Measurements from ENCODE around the gene LPCAT4.
"Not testable (repeated sequence)": the region's sequence is repeated elsewhere in the genome, so short reads cannot be mapped to it uniquely, and the experiment has no call there.

LPCAT4 gene

GRCh38 chr15:34348735-34349300 lies 18.2 kb downstream of the LPCAT4 start:
- no peak overlapping the region for H3K27ac ChIP-seq (ENCODE audit: low read depth, low read length)
- no peak overlapping the region for H3K14ac ChIP-seq (ENCODE audit: low read length)
- H2BK120ac ChIP-seq (ENCODE audit: insufficient read depth, low read length, poor library complexity), result no peak overlapping the region
- H4K12ac ChIP-seq (ENCODE audit: low read depth, low read length), result no peak overlapping the region
- H3K79me2 ChIP-seq (ENCODE audit: control insufficient read depth, insufficient read depth, low read length, poor library complexity), result no peaks in the 10 kb centered on the region
- no peak overlapping the region for H2BK5ac ChIP-seq (ENCODE audit: low read depth, low read length, poor library complexity)
- H3K4me1 ChIP-seq (ENCODE audit: control insufficient read depth in 1 of 2, insufficient read depth in 2 of 2, low read length in 2 of 2), result no peaks in the 10 kb centered on the region
- H3K79me1 ChIP-seq (ENCODE audit: low read length), result no peaks in the 10 kb centered on the region
- H4K91ac ChIP-seq (ENCODE audit: low read depth, low read length), result no peak overlapping the region
- H3K9ac ChIP-seq (ENCODE audit: low read length), result no peak overlapping the region
- no peak overlapping the region for H2AK5ac ChIP-seq (ENCODE audit: low read length)
- H3K36me3 ChIP-seq (ENCODE audit: control insufficient read depth in 1 of 2, insufficient read depth in 2 of 2, low read length in 2 of 2), result no peaks in the 10 kb centered on the region
- no peak overlapping the region for H4K8ac ChIP-seq (ENCODE audit: low read depth, low read length)
- no peak overlapping the region for H3K4ac ChIP-seq (ENCODE audit: low read depth, low read length)
- H3K4me3 ChIP-seq (ENCODE audit: low read depth, low read length), result no peak overlapping the region
- H3K9me3 ChIP-seq (ENCODE audit: insufficient read depth, low read depth, low read length), result no peaks in the 10 kb centered on the region
- H2BK12ac ChIP-seq (ENCODE audit: low read length), result no peak overlapping the region
- H3K23ac ChIP-seq (ENCODE audit: low read length), result no peak overlapping the region
- H3K4me2 ChIP-seq (ENCODE audit: low read length), result no peak overlapping the region
- WGBS (ENCODE audit: extremely low coverage, insufficient coverage, insufficient read length), result no CpG with 5 or more reads among the region's 1 CpG
- no peak overlapping the region for H2AFZ ChIP-seq (ENCODE audit: insufficient read depth, low read length, poor library complexity)
- H3K18ac ChIP-seq (ENCODE audit: low read length), result no peak overlapping the region
- H3K27me3 ChIP-seq (ENCODE audit: insufficient read depth, low read length), result no peaks in the 10 kb centered on the region
- DNase-seq, result no peak

- Histone ChIP-seq H3K4me2 (ENCODE audit: low read length) (no peak overlapping the region), H2BK120ac (ENCODE audit: insufficient read depth, low read length, poor library complexity) (no peak overlapping the region), H2BK12ac (ENCODE audit: low read length) (no peak overlapping the region), H3K27me3 (ENCODE audit: insufficient read depth, low read length) (no peaks in the 10 kb centered on the region), H4K8ac (ENCODE audit: low read depth, low read length) (no peak overlapping the region), H4K12ac (ENCODE audit: low read depth, low read length) (no peak overlapping the region), H4K91ac (ENCODE audit: low read depth, low read length) (no peak overlapping the region), H3K79me1 (ENCODE audit: low read length) (no peaks in the 10 kb centered on the region), H3K4me3 (ENCODE audit: low read depth, low read length) (no peak overlapping the region), H3K79me2 (ENCODE audit: control insufficient read depth, insufficient read depth, low read length, poor library complexity) (no peaks in the 10 kb centered on the region), H3K4me1 (ENCODE audit: control insufficient read depth in 1 of 2, insufficient read depth in 2 of 2, low read length in 2 of 2) (no peaks in the 10 kb centered on the region), H3K9me3 (ENCODE audit: insufficient read depth, low read depth, low read length) (no peaks in the 10 kb centered on the region), H2BK5ac (ENCODE audit: low read depth, low read length, poor library complexity) (no peak overlapping the region), H3K23ac (ENCODE audit: low read length) (no peak overlapping the region), H3K4ac (ENCODE audit: low read depth, low read length) (no peak overlapping the region), H3K18ac (ENCODE audit: low read length) (no peak overlapping the region), H3K9ac (ENCODE audit: low read length) (no peak overlapping the region), H3K14ac (ENCODE audit: low read length) (no peak overlapping the region), H2AK5ac (ENCODE audit: low read length) (no peak overlapping the region), H3K27ac (ENCODE audit: low read depth, low read length) (no peak overlapping the region), H3K36me3 (ENCODE audit: control insufficient read depth in 1 of 2, insufficient read depth in 2 of 2, low read length in 2 of 2) (no peaks in the 10 kb centered on the region), H2AFZ (ENCODE audit: insufficient read depth, low read length, poor library complexity) (no peak overlapping the region)
- no CpG with 5 or more reads among the region's 13 CpGs for WGBS (ENCODE audit: extremely low coverage, insufficient coverage, insufficient read length)
- no peak for DNase-seq
Measured at GRCh38 chr15:34347951-34348638, 18.9 kb downstream of the LPCAT4 start.

DNA sequence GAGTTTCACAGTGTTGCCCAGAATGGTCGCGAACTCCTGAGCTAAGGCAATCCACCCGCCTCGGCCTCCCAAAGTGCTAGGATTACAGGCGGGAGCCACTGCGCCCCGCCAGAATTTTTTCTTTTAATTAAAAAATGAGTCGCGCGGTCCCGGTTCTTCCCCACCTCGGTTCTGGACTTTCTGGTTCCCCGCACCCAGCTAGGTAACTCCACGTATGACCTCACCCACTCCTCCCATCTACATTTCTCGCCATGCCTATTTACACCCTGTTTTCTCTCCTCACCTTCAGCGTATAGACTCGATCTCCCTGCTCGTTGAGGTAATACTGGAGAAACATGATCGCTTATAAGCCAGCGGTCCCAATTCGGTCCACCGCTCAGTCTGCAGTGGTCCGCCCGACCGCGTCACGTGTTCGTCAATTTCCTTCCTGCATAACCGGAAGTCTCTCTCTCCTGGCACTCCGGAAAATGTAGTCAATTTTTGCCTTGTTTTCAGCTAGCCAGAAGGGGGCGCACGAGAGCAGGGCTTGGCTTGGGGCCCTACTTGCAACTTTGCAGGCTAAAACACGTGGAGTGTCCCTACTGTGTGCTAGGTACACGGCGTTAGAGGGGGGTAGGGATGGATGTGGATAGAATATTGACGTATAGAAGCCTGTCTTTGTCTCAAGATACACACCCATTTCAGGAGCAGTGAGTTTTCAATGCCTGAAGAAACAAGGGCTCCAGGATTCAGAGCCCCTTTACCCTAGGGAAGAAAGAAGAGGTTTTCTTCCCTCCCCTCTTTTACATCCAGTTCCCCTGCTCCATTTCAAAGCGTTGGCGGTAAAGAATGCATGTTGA lies 24.0 kb downstream of the LPCAT4 start, which contains the start of the genes NOP10 and NUTM1:
Gene NOP10, minus strand, starts transcription at position 400 of the 839 bp plus-strand sequence. Its CDS starts 63 bp downstream, at position 337.
Gene NUTM1, plus strand, starts transcription at position 579 of the 839 bp plus-strand sequence. CDS start 382 bp downstream, outside the sequence.
- Histone ChIP-seq H3K14ac (ENCODE audit: low read length) (peak within 1 kb of the TSS; percentile 25), H2AK5ac (ENCODE audit: low read length) (no peak within 1 kb of the TSS), H2BK120ac (ENCODE audit: insufficient read depth, low read length, poor library complexity) (peak within 1 kb of the TSS; percentile 12), H2BK5ac (ENCODE audit: low read depth, low read length, poor library complexity) (peak within 1 kb of the TSS; percentile 10), H3K23ac (ENCODE audit: low read length) (no peak within 1 kb of the TSS), H2AFZ (ENCODE audit: insufficient read depth, low read length, poor library complexity) (peak within 1 kb of the TSS; percentile 7), H3K18ac (ENCODE audit: low read length) (peak within 1 kb of the TSS; percentile 21), H3K36me3 (ENCODE audit: control insufficient read depth in 1 of 2, insufficient read depth in 2 of 2, low read length in 2 of 2) (peaks cover 7 to 8% of the 10 kb centered on the region in 2 experiments), H3K4ac (ENCODE audit: low read depth, low read length) (peak within 1 kb of the TSS; percentile 78), H3K79me1 (ENCODE audit: low read length) (peaks cover 5% of the 10 kb centered on the region), H3K9me3 (ENCODE audit: insufficient read depth, low read depth, low read length) (no peaks in the 10 kb centered on the region), H2BK12ac (ENCODE audit: low read length) (no peak within 1 kb of the TSS), H3K4me3 (ENCODE audit: low read depth, low read length) (peak within 1 kb of the TSS; percentile 74), H3K27ac (ENCODE audit: low read depth, low read length) (peak within 1 kb of the TSS; percentile 46), H3K27me3 (ENCODE audit: insufficient read depth, low read length) (no peaks in the 10 kb centered on the region), H4K8ac (ENCODE audit: low read depth, low read length) (peak within 1 kb of the TSS; percentile 67), H3K4me1 (ENCODE audit: control insufficient read depth in 1 of 2, insufficient read depth in 2 of 2, low read length in 2 of 2) (peaks cover 4% of the 10 kb centered on the region in 2 experiments), H4K91ac (ENCODE audit: low read depth, low read length) (peak within 1 kb of the TSS; percentile 21), H4K12ac (ENCODE audit: low read depth, low read length) (peak within 1 kb of the TSS; percentile 31), H3K79me2 (ENCODE audit: control insufficient read depth, insufficient read depth, low read length, poor library complexity) (peaks cover 9% of the 10 kb centered on the region), H3K4me2 (ENCODE audit: low read length) (peak within 1 kb of the TSS; percentile 35), H3K9ac (ENCODE audit: low read length) (peak within 1 kb of the TSS; percentile 19)
- peak; percentile 91 to 94 for DNase-seq
- WGBS (ENCODE audit: extremely low coverage, insufficient coverage, insufficient read length), result no CpG with 5 or more reads among the region's 38 CpGs

DNA sequence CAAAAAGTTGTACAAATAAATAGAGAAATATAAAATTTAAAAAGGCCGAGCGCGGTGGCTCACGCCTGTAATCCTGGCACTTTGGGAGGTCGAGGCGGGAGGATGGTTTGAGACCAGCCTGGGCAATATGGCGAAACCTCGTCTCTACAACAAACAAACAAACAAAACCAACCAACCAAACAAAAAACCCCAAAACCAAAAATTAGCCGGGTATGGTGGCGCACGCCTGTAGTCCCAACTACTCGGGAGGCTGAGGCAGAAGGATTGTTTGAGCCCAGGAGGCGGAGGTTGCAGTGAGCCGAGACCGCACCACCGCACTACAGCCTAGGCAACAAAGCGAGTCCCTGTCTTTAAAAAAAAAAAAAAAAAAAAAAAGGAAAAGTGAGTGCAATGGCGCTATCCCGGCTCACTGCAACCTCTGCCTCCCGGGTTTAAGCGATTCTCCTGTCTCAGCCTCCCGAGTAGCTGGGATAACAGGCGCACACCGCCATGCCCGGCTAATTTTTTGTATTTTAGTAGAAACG lies 24.7 kb downstream of the LPCAT4 start:
- H3K14ac ChIP-seq (ENCODE audit: low read length), result peak overlapping the region; percentile 25
- H3K36me3 ChIP-seq (ENCODE audit: control insufficient read depth in 1 of 2, insufficient read depth in 2 of 2, low read length in 2 of 2); H3K79me2 ChIP-seq (ENCODE audit: control insufficient read depth, insufficient read depth, low read length, poor library complexity); H3K18ac ChIP-seq (ENCODE audit: low read length); H3K27me3 ChIP-seq (ENCODE audit: insufficient read depth, low read length); H3K79me1 ChIP-seq (ENCODE audit: low read length); H3K9me3 ChIP-seq (ENCODE audit: insufficient read depth, low read depth, low read length); H2AK5ac ChIP-seq (ENCODE audit: low read length); H3K23ac ChIP-seq (ENCODE audit: low read length); H2BK120ac ChIP-seq (ENCODE audit: insufficient read depth, low read length, poor library complexity); H2BK12ac ChIP-seq (ENCODE audit: low read length); H3K4me1 ChIP-seq (ENCODE audit: control insufficient read depth in 1 of 2, insufficient read depth in 2 of 2, low read length in 2 of 2): not testable (repeated sequence)
- H4K91ac ChIP-seq (ENCODE audit: low read depth, low read length), result peak overlapping the region; percentile 21
- WGBS (ENCODE audit: extremely low coverage, insufficient coverage, insufficient read length), result 100% methylated on average over 1 of the region's 26 CpGs
- H3K4ac ChIP-seq (ENCODE audit: low read depth, low read length), result peak overlapping the region; percentile 78
- peak overlapping the region; percentile 7 for H2AFZ ChIP-seq (ENCODE audit: insufficient read depth, low read length, poor library complexity)
- H3K27ac ChIP-seq (ENCODE audit: low read depth, low read length), result peak overlapping the region; percentile 46
- H3K4me2 ChIP-seq (ENCODE audit: low read length), result peak overlapping the region; percentile 35
- H3K9ac ChIP-seq (ENCODE audit: low read length), result peak overlapping the region; percentile 19
- H4K8ac ChIP-seq (ENCODE audit: low read depth, low read length), result peak overlapping the region; percentile 67
- peak overlapping the region; percentile 74 for H3K4me3 ChIP-seq (ENCODE audit: low read depth, low read length)
- H2BK5ac ChIP-seq (ENCODE audit: low read depth, low read length, poor library complexity), result peak overlapping the region; percentile 10
- peak in 1 of 2 donors; percentile 34 for DNase-seq
- H4K12ac ChIP-seq (ENCODE audit: low read depth, low read length), result peak overlapping the region; percentile 31
